Psoas muscle (tissue), 8 donors: ENCODE results near the gene SUSD2. TPM values are rescaled to one million over a fixed set of nuclear protein-coding genes. Genes with fewer than 3 reads are reported as not detected.

Experiments
- ATAC-seq, 4 donors: fragments of 200-7000 bp; cut with Tn5 transposase; one replicate each; pipeline ENCODE4 v1.9.1; 2020; ENCODE audit warnings: moderate library complexity in 3 of 4, mild to moderate bottlenecking in 2 of 4
- DNase-seq, 2 donors: peaks; one replicate each; pipeline ENCODE4 v3.0.0-alpha.2; 2020
- H3K27ac ChIP-seq: fragments of 200-600 bp; one replicate; pipeline ENCODE4 v1.8.0; 2022
- H3K27me3 ChIP-seq, 3 donors: fragments of 200-600 bp in 1 of 3; one replicate each; pipeline versions ENCODE4 v1.6.1 to v1.8.0; 2013 to 2022; ENCODE audit warnings: low read length in 2 of 3, mild to moderate bottlenecking in 2 of 3, moderate library complexity in 1 of 3; ENCODE audit not compliant: insufficient read depth in 3 of 3
- H3K36me3 ChIP-seq, 2 donors: fragments of 200-600 bp in 1 of 2; one replicate each; pipeline versions ENCODE4 v1.6.1 to v1.8.0; 2013 to 2022; ENCODE audit warnings: low read depth in 1 of 2, mild to moderate bottlenecking in 1 of 2, moderate library complexity in 1 of 2; ENCODE audit not compliant: insufficient read depth in 1 of 2
- H3K4me1 ChIP-seq: fragments of 200-600 bp; one replicate; pipeline ENCODE4 v1.8.0; 2022
- H3K4me3 ChIP-seq: fragments of 200-600 bp; one replicate; pipeline ENCODE4 v1.8.0; 2022; ENCODE audit warnings: mild to moderate bottlenecking
- H3K9me3 ChIP-seq: fragments of 200-600 bp; one replicate; pipeline ENCODE4 v1.8.0; 2022
- CTCF ChIP-seq: fragments of 200-600 bp; IDR thresholded peaks from one replicate; pipeline ENCODE4 v1.8.0; 2022; ENCODE audit warnings: antibody characterized with exemption
- WGBS, 3 donors: extraction: QIAGEN DNeasy Blood & Tissue Kit; methylation state at CpG; one replicate each; pipeline versions ENCODE4 v1.1.6 to v1.1.7; 2013; 5-methylcytosine and 5-hydroxymethylcytosine counted together
- intact Hi-C, 2 donors: fragments of 100-400 bp; cut with DNase I; formaldehyde crosslinking; loops; one replicate each; pipeline versions ENCODE4 v1.11.0 to v1.14.2; 2022
- polyA plus RNA-seq, 3 donors: library from polyadenylated mRNA; stranded (reverse); fragments of 200-250 nt; gene quantifications; one replicate each; pipeline ENCODE4 v1.2.3, GENCODE V29; 2013
- total RNA-seq, 4 donors: library from RNA; stranded (reverse); fragmentation: NEBNext Ultra II Directional in 2 of 4; extraction: Animal tissue kit (Norgen Biotek cat#: 25700) in 2 of 4; gene quantifications; one replicate each; pipeline versions ENCODE4 v1.2.1 to v1.2.4, GENCODE V29; 2021 to 2023
- donor health status: healthy with polysubstance abuse.
- donor health status: DM: no; HTN: no; CAD: no; lungs with moderate emphysema.
- donor health status: Bipolar disorder and iron deficiency.
- donor health status: healthy.
- donor health status: DM: yes; HTN: yes; CAD: no.
- donor health status: DM: no; HTN: no; CAD: no.
- donor health status: DM: no; HTN: no; CAD: no.
- donor health status: DM: yes; HTN: yes; CAD: no.

The SUSD2 gene
- total and polyA plus RNA-seq, 7 donors = 1.1 to 1.8 (median 1.3) TPM

- Histone ChIP-seq H3K27ac (peak overlapping the region; percentile 30), H3K4me1 (no peaks in the 10 kb centered on the region), H3K36me3 (peaks cover 2 to 48% of the 10 kb centered on the region in 2 donors), H3K4me3 (no peak overlapping the region), H3K9me3 (no peaks in the 10 kb centered on the region), H3K27me3 (no peaks in the 10 kb centered on the region)
- TF ChIP-seq CTCF = peak; percentile 76
- peak; percentile 85 to 90 for DNase-seq
- whole genome bisulfite sequencing, 3 donors = 40 to 48% (median 40%) methylated on average over 11 of the region's 11 CpGs
- peak; percentile 84 to 91 (median 86) for ATAC-seq
- intact Hi-C loops = loop anchor here (2.0 to 10.0 kb wide), 3 partner anchors 68 to 190 kb away; partner anchors contain the start of gene GSTT2 (in 1 of the 2)
Observed at GRCh38 chr22:24175160-24175808, 6.0 kb upstream of the SUSD2 start.

DNA sequence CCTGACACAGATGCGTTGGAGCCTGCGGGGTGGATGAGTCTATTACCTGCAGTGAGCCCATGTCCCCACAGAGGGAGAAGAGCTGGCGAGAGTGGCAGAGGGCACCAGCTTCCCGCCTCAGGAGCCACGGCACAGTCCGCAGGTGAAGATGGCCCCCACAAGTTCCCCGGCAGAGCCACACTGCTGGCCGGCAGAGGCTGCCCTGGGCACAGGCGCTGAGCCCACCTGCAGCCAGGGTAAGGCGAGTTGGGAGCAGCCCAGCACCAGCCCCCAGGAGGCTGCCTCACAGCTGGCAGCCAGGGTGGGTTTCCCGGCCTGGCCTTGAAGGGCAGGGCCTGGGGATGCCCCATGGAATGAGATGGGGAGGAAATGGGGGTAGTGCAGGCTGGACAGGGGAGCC lies 5.2 kb upstream of the SUSD2 start:
- Histone ChIP-seq H3K9me3 (no peaks in the 10 kb centered on the region), H3K4me1 (no peaks in the 10 kb centered on the region), H3K27me3 (no peaks in the 10 kb centered on the region), H3K4me3 (no peak overlapping the region), H3K36me3 (peaks cover 2 to 43% of the 10 kb centered on the region in 2 donors), H3K27ac (no peak overlapping the region)
- DNase-seq (no peak), ATAC-seq (no peak)
- intact Hi-C loops = loop anchor here (5.0 to 10.0 kb wide), 2 partner anchors 189 to 191 kb away; partner anchors contain the start of gene GSTT2 (in 1 of the 2)
- TF ChIP-seq CTCF = no peak
- 83 to 89% (median 87%) methylated on average over 11 of the region's 11 CpGs for WGBS, 3 donors

GRCh38 chr22:24176630-24177029 lies 4.7 kb upstream of the SUSD2 start:
- Histone ChIP-seq H3K27me3 (no peaks in the 10 kb centered on the region), H3K4me3 (no peak overlapping the region), H3K9me3 (no peaks in the 10 kb centered on the region), H3K36me3 (peaks cover 2 to 37% of the 10 kb centered on the region in 2 donors), H3K27ac (no peak overlapping the region), H3K4me1 (no peaks in the 10 kb centered on the region)
- intact Hi-C loops = loop anchor here (5.0 to 10.0 kb wide), 2 partner anchors 189 to 192 kb away; partner anchors contain the start of gene GSTT2 (in 1 of the 2)
- no peak for DNase-seq
- WGBS, 3 donors = 48 to 72% (median 63%) methylated on average over 10 of the region's 10 CpGs
- TF ChIP-seq CTCF = no peak
- peak in 2 of 4 donors; percentile 24 to 26 for ATAC-seq

DNA sequence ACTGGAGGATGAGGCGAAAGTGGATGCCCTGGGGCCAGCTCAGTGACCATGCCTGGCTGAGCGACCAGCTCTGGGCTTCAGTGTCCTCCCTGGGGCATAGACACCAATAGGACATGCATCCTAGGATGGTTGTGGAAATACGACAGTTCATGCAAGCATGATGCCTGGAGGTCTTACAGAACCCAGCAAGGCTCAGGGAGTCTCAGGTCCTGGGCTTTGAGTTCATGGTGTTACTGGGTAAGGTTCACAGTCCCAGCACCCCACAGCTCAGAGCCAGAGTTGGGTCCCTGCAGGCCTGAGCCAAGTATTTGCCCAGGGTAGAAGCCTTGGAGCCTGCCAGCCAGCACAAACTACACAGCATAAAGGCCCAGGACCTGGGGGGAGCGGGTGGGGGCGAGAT lies 4.2 kb upstream of the SUSD2 start:
- Histone ChIP-seq H3K9me3 (no peaks in the 10 kb centered on the region), H3K27ac (no peak overlapping the region), H3K36me3 (peaks cover 0 to 33% of the 10 kb centered on the region in 2 donors), H3K4me3 (no peak overlapping the region), H3K4me1 (no peaks in the 10 kb centered on the region), H3K27me3 (no peaks in the 10 kb centered on the region)
- ATAC-seq (no peak), DNase-seq (no peak)
- intact Hi-C loops = loop anchor here (5.0 to 10.0 kb wide), 2 partner anchors 190 to 192 kb away; partner anchors contain the start of gene GSTT2 (in 1 of the 2)
- WGBS, 3 donors = 78 to 87% (median 80%) methylated on average over 5 of the region's 5 CpGs
- TF ChIP-seq CTCF = no peak
